Keratinocyte (primary cell): ENCODE data around the gene LIPJ. TPM values are rescaled to one million over a fixed set of nuclear protein-coding genes. Genes with fewer than 3 reads are reported as not detected.

ENCODE experiments used
- DNase-seq: peaks from one replicate; pipeline ENCODE4 v3.0.0-alpha.2; 2011; ENCODE audit warnings: low read depth, missing footprints, low spot score
- FAIRE-seq: peaks from 2 replicates; lab custom pipeline; 2011; peaks lifted over from hg19 to GRCh38; lab: Jason Lieb, UNC
- H2AFZ ChIP-seq: 2 replicates; pipeline ENCODE4 v1.6.0; 2012; ENCODE audit warnings: low read length, control low read depth, inconsistent platforms; ENCODE audit not compliant: control insufficient read depth
- H3K27ac ChIP-seq: 2 replicates; pipeline ENCODE4 v1.5.1; 2011; ENCODE audit warnings: low read length; ENCODE audit not compliant: control insufficient read depth, insufficient read depth
- H3K27me3 ChIP-seq: 3 replicates; pipeline ENCODE4 v1.6.0; 2011; ENCODE audit warnings: low read length; ENCODE audit not compliant: control insufficient read depth, insufficient read depth; ENCODE audit errors: extremely low read depth
- H3K36me3 ChIP-seq, 2 experiments: 2 replicates in 1 of 2; 3 replicates in 1 of 2; pipeline ENCODE4 v1.5.1; 2011; ENCODE audit warnings: low read length in 2 of 2, mild to moderate bottlenecking in 1 of 2; ENCODE audit not compliant: control insufficient read depth in 2 of 2, insufficient read depth in 2 of 2; ENCODE audit errors: extremely low read depth in 1 of 2
- H3K4me1 ChIP-seq: 3 replicates; pipeline ENCODE4 v1.5.1; 2011; ENCODE audit warnings: low read length; ENCODE audit not compliant: control insufficient read depth, insufficient read depth; ENCODE audit errors: extremely low read depth
- H3K4me2 ChIP-seq: 3 replicates; pipeline ENCODE4 v1.6.0; 2011; ENCODE audit warnings: low read depth, low read length; ENCODE audit not compliant: control insufficient read depth, insufficient read depth; ENCODE audit errors: extremely low read depth
- H3K4me3 ChIP-seq, 3 experiments: fragments of 200-600 bp in 1 of 3; sonication (generic) in 1 of 3; 2 replicates in 2 of 3; 3 replicates in 1 of 3; pipeline ENCODE4 v1.5.1; 2011 to 2016; ENCODE audit warnings: low read length in 3 of 3, mild to moderate bottlenecking in 3 of 3, control low read depth in 2 of 3, inconsistent platforms in 1 of 3, low read depth in 1 of 3, mixed read lengths in 1 of 3, mixed run types in 1 of 3, moderate library complexity in 1 of 3; ENCODE audit not compliant: control insufficient read depth in 2 of 3, insufficient read depth in 2 of 3; ENCODE audit errors: extremely low read depth in 1 of 3
- H3K79me2 ChIP-seq: 2 replicates; pipeline ENCODE4 v1.6.0; 2012; ENCODE audit warnings: low read length; ENCODE audit not compliant: control insufficient read depth, insufficient read depth
- H3K9ac ChIP-seq: 3 replicates; pipeline ENCODE4 v1.6.0; 2011; ENCODE audit warnings: low read length; ENCODE audit not compliant: control insufficient read depth, insufficient read depth; ENCODE audit errors: extremely low read depth
- H3K9me1 ChIP-seq: 3 replicates; pipeline ENCODE4 v1.6.0; 2011; ENCODE audit warnings: low read length; ENCODE audit not compliant: control insufficient read depth, insufficient read depth; ENCODE audit errors: extremely low read depth
- H3K9me3 ChIP-seq: 2 replicates; pipeline ENCODE4 v1.5.1; 2012; ENCODE audit warnings: low read depth, low read length; ENCODE audit not compliant: control insufficient read depth
- H4K20me1 ChIP-seq: 3 replicates; pipeline ENCODE4 v1.6.0; 2011; ENCODE audit warnings: low read length; ENCODE audit not compliant: control insufficient read depth, insufficient read depth; ENCODE audit errors: extremely low read depth
- CTCF ChIP-seq, 3 experiments: IDR thresholded peaks in 1 of 3; conservative IDR thresholded peaks in 1 of 3; optimal IDR thresholded peaks in 1 of 3; 2 replicates in 2 of 3; 3 replicates in 1 of 3; pipeline versions ENCODE3 to v1.5.1; 2011; ENCODE audit warnings: low read length in 3 of 3, mild to moderate bottlenecking in 3 of 3, moderate library complexity in 2 of 3, control low read depth in 1 of 3, inconsistent platforms in 1 of 3; ENCODE audit not compliant: insufficient read depth in 2 of 3; ENCODE audit errors: extremely low read depth in 1 of 3
- EZH2 ChIP-seq: IDR thresholded peaks from one replicate; pipeline ENCODE4 v1.6.1; 2012; ENCODE audit warnings: inconsistent platforms, mild to moderate bottlenecking, low read length, moderate library complexity
- dilution Hi-C: fragments of 300-500 bp; cut with MboI; formaldehyde crosslinking; loops from one replicate; pipeline ENCODE4 v1.7.0; 2020; ENCODE audit warnings: low sequenced_read_pairs; ENCODE audit not compliant: extremely low pct_ligation_motif_present
- polyA plus RNA-seq, 5 experiments: library from polyadenylated mRNA; depleted of rRNA in 3 of 5; stranded (reverse) in 3 of 5; stranded (forward) in 1 of 5; unstranded in 1 of 5; fragments of >200 nt; gene quantifications; 1 replicate in 1 of 5; 2 replicates in 3 of 5; 3 replicates in 1 of 5; pipeline versions ENCODE4 v1.2.1 to v1.2.3, GENCODE V29; 2011 to 2012; ENCODE audit warnings: missing spikeins in 2 of 5, low read depth in 1 of 5, low replicate concordance in 1 of 5

LIPJ gene
- polyA plus RNA-seq, 1 donor (not counting 4 experiments of a cell fraction or from before 2014, with no cell fraction given): 0.03 TPM

GRCh38 chr10:88583584-88583957 lies 3.0 kb upstream of the LIPJ start:
- dilution Hi-C loops: no loop called here
- peak overlapping the region; percentile 89 for H3K4me2 ChIP-seq
- TF ChIP-seq CTCF (optimal IDR thresholded peaks at IDR 0.05 in 1 of 3, IDR thresholded peaks at IDR 0.05 in 1 of 3, conservative IDR thresholded peaks at IDR 0.05 in 1 of 3; ENCODE audit: extremely low read depth in 1 of 3, insufficient read depth in 2 of 3, low read length in 3 of 3): no peak
- TF ChIP-seq EZH2: no peak
- H3K36me3 ChIP-seq: no peaks in the 10 kb centered on the region
- H3K4me3 ChIP-seq: peak overlapping the region; percentile 45 to 77 (median 64)
- no peaks in the 10 kb centered on the region for H3K79me2 ChIP-seq
- peak overlapping the region; percentile 79 for H3K9ac ChIP-seq
- H3K9me3 ChIP-seq: no peaks in the 10 kb centered on the region
- H3K4me1 ChIP-seq: peaks cover 7% of the 10 kb centered on the region
- FAIRE-seq (peak; percentile 59), DNase-seq (no peak)
- H2AFZ ChIP-seq: peak overlapping the region; percentile 99
- no peaks in the 10 kb centered on the region for H4K20me1 ChIP-seq
- peak overlapping the region; percentile 42 for H3K27ac ChIP-seq
- H3K9me1 ChIP-seq: no peaks in the 10 kb centered on the region
- no peaks in the 10 kb centered on the region for H3K27me3 ChIP-seq

- no peaks in the 10 kb centered on the region for H4K20me1 ChIP-seq
- H3K36me3 ChIP-seq: no peaks in the 10 kb centered on the region
- no peaks in the 10 kb centered on the region for H3K9me3 ChIP-seq
- H3K27me3 ChIP-seq: no peaks in the 10 kb centered on the region
- H3K9ac ChIP-seq: no peak overlapping the region
- no peak for FAIRE-seq
- no peaks in the 10 kb centered on the region for H3K9me1 ChIP-seq
- TF ChIP-seq CTCF (optimal IDR thresholded peaks at IDR 0.05 in 1 of 3, IDR thresholded peaks at IDR 0.05 in 1 of 3, conservative IDR thresholded peaks at IDR 0.05 in 1 of 3; ENCODE audit: extremely low read depth in 1 of 3, insufficient read depth in 2 of 3, low read length in 3 of 3) (no peak), EZH2 (no peak)
- no peak overlapping the region for H3K27ac ChIP-seq
- DNase-seq: no peak
- no peak overlapping the region for H3K4me2 ChIP-seq
- dilution Hi-C loops: no loop called here
- H3K4me3 ChIP-seq: no peak overlapping the region
- H2AFZ ChIP-seq: no peak overlapping the region
- peaks cover 16% of the 10 kb centered on the region for H3K4me1 ChIP-seq
- H3K79me2 ChIP-seq: no peaks in the 10 kb centered on the region
Observed at GRCh38 chr10:88592381-88592780, 5.8 kb downstream of the LIPJ start.
